OCI-LY3 (cell line): ENCODE data around the gene RPL18A.

ENCODE experiments used
- H2AFZ ChIP-seq: fragments of 200-600, 300-600 bp; shearing (Covaris generic); 2 replicates; pipeline ENCODE4 v1.6.0; 2014; ENCODE audit warnings: antibody characterized with exemption, low read depth, low read length
- H3K27ac ChIP-seq: fragments of 200-600, 300-600 bp; sonication (generic); 2 replicates; pipeline ENCODE4 v1.5.1; 2014; ENCODE audit warnings: mild to moderate bottlenecking, low read length, moderate library complexity, mixed read lengths
- H3K27me3 ChIP-seq: fragments of 200-600, 300-600 bp; sonication (generic); 2 replicates; pipeline ENCODE4 v1.6.1; 2014; ENCODE audit warnings: low read depth, low read length, mixed read lengths
- H3K36me3 ChIP-seq: fragments of 200-600, 300-600 bp; sonication (generic); replicated peaks from 2 replicates; pipeline ENCODE3; 2014; ENCODE audit warnings: low read depth, low read length, mixed read lengths
- H3K4me1 ChIP-seq: fragments of 300-600, 200-600 bp; sonication (generic); 2 replicates; pipeline ENCODE4 v1.6.1; 2014; ENCODE audit warnings: low read length, mixed read lengths
- H3K4me2 ChIP-seq: fragments of 200-600, 300-600 bp; sonication (generic); 2 replicates; pipeline ENCODE4 v1.6.1; 2014; ENCODE audit warnings: low read length, mixed read lengths
- H3K4me3 ChIP-seq: fragments of 300-600, 200-600 bp; sonication (generic); 2 replicates; pipeline ENCODE4 v1.5.1; 2014; ENCODE audit warnings: antibody characterized with exemption, mild to moderate bottlenecking, low read length, moderate library complexity
- H3K79me2 ChIP-seq: fragments of 300-600, 200-600 bp; shearing (Covaris generic); 2 replicates; pipeline ENCODE4 v1.6.1; 2014; ENCODE audit warnings: mild to moderate bottlenecking, low read length, mixed read lengths
- H3K9ac ChIP-seq: fragments of 300-600, 200-600 bp; shearing (Covaris generic); 2 replicates; pipeline ENCODE4 v1.6.0; 2014; ENCODE audit warnings: mild to moderate bottlenecking, low read length, moderate library complexity
- H3K9me3 ChIP-seq: fragments of 200-600, 300-600 bp; shearing (Covaris generic); 2 replicates; pipeline ENCODE4 v1.6.1; 2014; ENCODE audit warnings: low read length, mixed read lengths; ENCODE audit not compliant: insufficient read depth
- H4K20me1 ChIP-seq: fragments of 200-600, 300-600 bp; sonication (generic); 2 replicates; pipeline ENCODE4 v1.6.1; 2016; ENCODE audit warnings: low read length, mixed read lengths; ENCODE audit not compliant: insufficient read depth
- CTCF ChIP-seq: fragments of 200-600, 300-600 bp; sonication (generic); IDR thresholded peaks from 2 replicates; pipeline ENCODE4 v1.5.1; 2014; ENCODE audit warnings: antibody characterized with exemption, low read length, low read depth
- EZH2phosphoT487 ChIP-seq: fragments of 200-600 bp; shearing (Covaris generic); IDR thresholded peaks from 2 replicates; pipeline ENCODE4 v1.6.1; 2018; ENCODE audit warnings: antibody characterized with exemption, mixed run types, low read depth

The RPL18A gene

GRCh38 chr19:17877696-17878095, 18.0 kb downstream of the RPL18A start:
- no peaks in the 10 kb centered on the region for H3K9me3 ChIP-seq
- H3K27ac ChIP-seq: no peak overlapping the region
- no peaks in the 10 kb centered on the region for H4K20me1 ChIP-seq
- TF ChIP-seq CTCF: no peak
- TF ChIP-seq EZH2phosphoT487: no peak
- H3K4me2 ChIP-seq: no peak overlapping the region
- H3K36me3 ChIP-seq: no peaks in the 10 kb centered on the region
- H3K27me3 ChIP-seq: peaks cover 22% of the 10 kb centered on the region
- H3K79me2 ChIP-seq: no peaks in the 10 kb centered on the region
- H2AFZ ChIP-seq: no peak overlapping the region
- no peak overlapping the region for H3K9ac ChIP-seq
- H3K4me3 ChIP-seq: no peak overlapping the region
- no peaks in the 10 kb centered on the region for H3K4me1 ChIP-seq

GRCh38 chr19:17879466-17879865, 19.8 kb downstream of the RPL18A start:
- Histone ChIP-seq H2AFZ (no peak overlapping the region), H3K9ac (no peak overlapping the region), H4K20me1 (no peaks in the 10 kb centered on the region), H3K79me2 (no peaks in the 10 kb centered on the region), H3K36me3 (no peaks in the 10 kb centered on the region), H3K4me2 (no peak overlapping the region), H3K27ac (no peak overlapping the region), H3K27me3 (peaks cover 22% of the 10 kb centered on the region), H3K4me1 (peaks cover 8% of the 10 kb centered on the region), H3K4me3 (no peak overlapping the region), H3K9me3 (no peaks in the 10 kb centered on the region)
- no peak for TF ChIP-seq EZH2phosphoT487
- no peak for TF ChIP-seq CTCF

GRCh38 chr19:17881701-17882100, 22.0 kb downstream of the RPL18A start:
- Histone ChIP-seq H3K27ac (no peak overlapping the region), H4K20me1 (no peaks in the 10 kb centered on the region), H3K4me1 (peaks cover 30% of the 10 kb centered on the region), H3K4me3 (no peak overlapping the region), H3K36me3 (no peaks in the 10 kb centered on the region), H2AFZ (no peak overlapping the region), H3K4me2 (no peak overlapping the region), H3K9ac (no peak overlapping the region), H3K79me2 (no peaks in the 10 kb centered on the region), H3K27me3 (peaks cover 22% of the 10 kb centered on the region), H3K9me3 (no peaks in the 10 kb centered on the region)
- TF ChIP-seq EZH2phosphoT487 (no peak), CTCF (no peak)

- Histone ChIP-seq H2AFZ (no peak overlapping the region), H3K27ac (no peak overlapping the region), H3K27me3 (peaks cover 31% of the 10 kb centered on the region), H3K4me2 (peak overlapping the region; percentile 60), H3K79me2 (no peaks in the 10 kb centered on the region), H3K36me3 (no peaks in the 10 kb centered on the region), H3K4me1 (peaks cover 43% of the 10 kb centered on the region), H3K4me3 (no peak overlapping the region), H3K9me3 (no peaks in the 10 kb centered on the region), H4K20me1 (no peaks in the 10 kb centered on the region), H3K9ac (no peak overlapping the region)
- TF ChIP-seq CTCF (no peak), EZH2phosphoT487 (no peak)
These were observed 24.1 kb downstream of the RPL18A start for GRCh38 chr19:17883627-17884410.
